Progenitor cell of endocrine pancreas (in vitro differentiated cells): ENCODE data around the gene DKK2. TPM values are rescaled to one million over a fixed set of nuclear protein-coding genes. Genes with fewer than 3 reads are reported as not detected.

ENCODE experiments used
- DNase-seq: peaks from one replicate; pipeline ENCODE4 v3.0.0; 2021; ENCODE audit warnings: low spot score; ENCODE audit not compliant: unreplicated experiment
- H3K27ac Mint-ChIP-seq: 2 replicates; pipeline ENCODE4 v1.8.0; 2021; ENCODE audit warnings: mild to moderate bottlenecking, moderate library complexity, mixed read lengths
- H3K27me3 Mint-ChIP-seq: 2 replicates; pipeline ENCODE4 v1.8.0; 2021; ENCODE audit warnings: mixed read lengths
- H3K36me3 Mint-ChIP-seq: 2 replicates; pipeline ENCODE4 v1.8.0; 2022; ENCODE audit warnings: mixed read lengths; ENCODE audit not compliant: insufficient read depth
- H3K4me1 Mint-ChIP-seq: 2 replicates; pipeline ENCODE4 v1.8.0; 2021; ENCODE audit warnings: low read depth, mixed read lengths
- H3K4me3 Mint-ChIP-seq: 2 replicates; pipeline ENCODE4 v1.8.0; 2021; ENCODE audit warnings: low read depth, mild to moderate bottlenecking, moderate library complexity, mixed read lengths
- H3K9me3 Mint-ChIP-seq: 2 replicates; pipeline ENCODE4 v1.8.0; 2021; ENCODE audit warnings: low read depth, mixed read lengths
- CTCF ChIP-seq: fragments of 200-600 bp; sonication (generic); IDR thresholded peaks from one replicate; pipeline ENCODE4 v1.5.0; 2021; ENCODE audit warnings: antibody characterized with exemption, mild to moderate bottlenecking; ENCODE audit not compliant: unreplicated experiment
- total RNA-seq: library from RNA; stranded (reverse); gene quantifications from 2 replicates; pipeline ENCODE4 v1.2.1, GENCODE V29; 2021

DKK2 gene
- total RNA-seq, 1 donor from 2014 or later, result 17.0 TPM

GRCh38 chr4:106982711-106983211, 53.4 kb downstream of the DKK2 start:
- Mint-ChIP-seq H3K36me3 (peaks cover 8% of the 10 kb centered on the region), H3K27me3 (no peaks in the 10 kb centered on the region), H3K4me1 (no peaks in the 10 kb centered on the region), H3K9me3 (peaks cover 1% of the 10 kb centered on the region), H3K4me3 (no peak overlapping the region), H3K27ac (no peak overlapping the region)
- DNase-seq, result no peak
- TF ChIP-seq CTCF, result no peak

GRCh38 chr4:106981431-106981830, 54.7 kb downstream of the DKK2 start:
- TF ChIP-seq CTCF, result no peak
- Mint-ChIP-seq H3K4me3 (no peak overlapping the region), H3K4me1 (no peaks in the 10 kb centered on the region), H3K9me3 (peaks cover 10% of the 10 kb centered on the region), H3K27ac (no peak overlapping the region), H3K27me3 (no peaks in the 10 kb centered on the region), H3K36me3 (peaks cover 15% of the 10 kb centered on the region)
- DNase-seq, result no peak

GRCh38 chr4:106979476-106979875, 56.6 kb downstream of the DKK2 start:
- Mint-ChIP-seq H3K4me1 (no peaks in the 10 kb centered on the region), H3K27me3 (no peaks in the 10 kb centered on the region), H3K36me3 (peaks cover 18% of the 10 kb centered on the region), H3K4me3 (no peak overlapping the region), H3K27ac (no peak overlapping the region), H3K9me3 (peaks cover 26% of the 10 kb centered on the region)
- no peak for DNase-seq
- no peak for TF ChIP-seq CTCF

GRCh38 chr4:106978046-106978774, 57.9 kb downstream of the DKK2 start:
- Mint-ChIP-seq H3K9me3 (peaks cover 31% of the 10 kb centered on the region), H3K4me1 (no peaks in the 10 kb centered on the region), H3K36me3 (peaks cover 19% of the 10 kb centered on the region), H3K27ac (no peak overlapping the region), H3K4me3 (no peak overlapping the region), H3K27me3 (no peaks in the 10 kb centered on the region)
- DNase-seq, result no peak
- TF ChIP-seq CTCF, result no peak

GRCh38 chr4:106971636-106972035, 64.5 kb downstream of the DKK2 start:
- Mint-ChIP-seq H3K4me1 (peaks cover 11% of the 10 kb centered on the region), H3K9me3 (peaks cover 23% of the 10 kb centered on the region), H3K27ac (no peak overlapping the region), H3K27me3 (no peaks in the 10 kb centered on the region), H3K36me3 (peaks cover 6% of the 10 kb centered on the region), H3K4me3 (no peak overlapping the region)
- TF ChIP-seq CTCF, result no peak
- DNase-seq, result no peak
